ENCODE results near the gene LRRC7. TPM values are rescaled to one million over a fixed set of nuclear protein-coding genes. Genes with fewer than 3 reads are reported as not detected.
"Not testable (repeated sequence)": the region's sequence is repeated elsewhere in the genome, so short reads cannot be mapped to it uniquely, and the experiment has no call there.

The LRRC7 gene
- total RNA-seq, 2 experiments from 2014 or later = not detected

GRCh38 chr1:69947837-69948236, 380.1 kb downstream of the LRRC7 start:
- no peak for DNase-seq
- CTCF ChIA-PET = no interaction called here
- Mint-ChIP-seq H3K27ac (no peak overlapping the region), H3K4me1 (no peaks in the 10 kb centered on the region), H3K4me3 (no peak overlapping the region), H3K9me3 (ENCODE audit: low read depth) (peaks cover 5% of the 10 kb centered on the region), H3K27me3 (no peaks in the 10 kb centered on the region), H3K36me3 (ENCODE audit: low read depth) (no peaks in the 10 kb centered on the region)
- intact Hi-C loops (cut with DNase I, micrococcal nuclease) = no loop called here
- ATAC-seq = no peak
- POLR2A ChIA-PET = no interaction called here

DNA sequence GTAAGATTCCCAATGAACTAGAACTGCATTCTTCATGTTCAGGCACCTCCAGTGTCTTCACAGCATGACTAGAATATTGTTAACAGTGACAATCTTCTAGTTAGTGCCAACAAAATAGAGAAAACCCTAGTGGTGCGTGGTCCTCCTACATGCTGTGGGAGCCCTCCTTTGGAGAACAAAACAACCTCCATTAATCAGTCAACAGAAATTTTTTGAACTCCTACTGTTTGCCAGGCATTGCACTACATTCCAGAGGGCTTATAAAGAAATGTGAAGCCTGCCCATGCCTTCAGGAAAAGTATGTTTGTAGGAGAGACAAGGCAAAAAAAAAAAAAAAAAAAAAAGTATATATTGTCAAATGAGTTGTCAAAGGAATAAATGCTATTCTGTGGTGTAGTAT, 385.0 kb downstream of the LRRC7 start:
- Mint-ChIP-seq H3K27ac (no peak overlapping the region), H3K4me3 (no peak overlapping the region), H3K36me3 (ENCODE audit: low read depth) (no peaks in the 10 kb centered on the region), H3K9me3 (ENCODE audit: low read depth) (peaks cover 7% of the 10 kb centered on the region), H3K27me3 (no peaks in the 10 kb centered on the region), H3K4me1 (no peaks in the 10 kb centered on the region)
- DNase-seq (no peak), ATAC-seq (no peak)
- ChIA-PET CTCF (no interaction called here), POLR2A (no interaction called here)
- intact Hi-C loops (cut with DNase I, micrococcal nuclease) = no loop called here

GRCh38 chr1:69962452-69962851, 394.7 kb downstream of the LRRC7 start:
- H3K27ac Mint-ChIP-seq; POLR2A ChIA-PET; H3K27me3 Mint-ChIP-seq; DNase-seq; CTCF ChIA-PET; ATAC-seq; intact Hi-C loops (cut with DNase I, micrococcal nuclease); H3K4me1 Mint-ChIP-seq; H3K4me3 Mint-ChIP-seq; H3K36me3 Mint-ChIP-seq (ENCODE audit: low read depth); H3K9me3 Mint-ChIP-seq (ENCODE audit: low read depth): not testable (repeated sequence)

DNA sequence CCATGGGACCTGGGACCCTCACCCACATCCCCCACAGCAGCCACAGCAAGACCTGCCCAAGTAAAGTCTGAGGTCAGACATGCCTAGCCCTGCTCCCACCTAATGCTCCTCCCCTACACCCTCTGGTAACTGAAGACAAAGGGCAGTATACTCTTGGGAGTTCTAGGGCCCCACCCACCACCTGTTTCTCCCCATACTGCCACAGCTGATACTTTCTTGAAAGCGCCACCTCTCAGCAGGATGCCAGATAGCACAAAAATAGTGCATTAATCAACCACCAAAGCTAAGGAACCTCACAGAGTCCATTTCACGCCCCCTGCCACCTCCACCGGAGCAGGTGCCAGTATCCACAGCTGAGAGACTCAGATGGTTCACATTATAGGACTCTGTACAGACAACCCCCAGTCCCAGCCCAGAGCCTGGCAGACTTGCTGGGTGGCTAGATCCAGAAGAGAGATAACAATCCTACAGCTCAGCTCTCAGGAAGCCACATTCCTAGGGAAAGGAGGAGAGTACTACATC, 399.6 kb downstream of the LRRC7 start:
- ChIA-PET CTCF (no interaction called here), POLR2A (no interaction called here)
- DNase-seq (no peak), ATAC-seq (no peak)
- intact Hi-C loops (cut with DNase I, micrococcal nuclease) = no loop called here
- H3K9me3 Mint-ChIP-seq (ENCODE audit: low read depth) = peaks cover 11% of the 10 kb centered on the region
- no peaks in the 10 kb centered on the region for H3K27me3 Mint-ChIP-seq
- H3K27ac Mint-ChIP-seq = no peak overlapping the region
- no peaks in the 10 kb centered on the region for H3K4me1 Mint-ChIP-seq
- peaks cover 1% of the 10 kb centered on the region for H3K36me3 Mint-ChIP-seq (ENCODE audit: low read depth)
- no peak overlapping the region for H3K4me3 Mint-ChIP-seq

DNA sequence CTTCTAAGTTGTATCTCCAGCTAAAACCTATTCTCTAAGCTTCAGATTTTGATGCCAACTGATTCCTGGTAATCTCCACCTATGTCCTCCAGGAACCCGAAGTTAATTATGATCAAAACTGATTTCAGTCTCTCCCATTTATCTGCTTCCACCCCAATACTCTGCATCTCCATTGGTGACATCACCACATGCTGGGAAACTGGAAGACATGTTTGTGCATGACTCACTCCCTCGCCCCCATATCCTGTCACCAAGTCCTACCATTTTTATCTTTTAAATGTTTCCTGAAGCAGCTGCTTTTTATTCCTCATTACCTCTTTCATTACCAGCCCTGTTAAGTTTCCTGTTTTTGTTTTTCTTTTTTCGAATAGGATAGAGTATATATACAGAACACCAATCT, 409.2 kb downstream of the LRRC7 start:
- no peak for DNase-seq
- no peak for ATAC-seq
- intact Hi-C loops (cut with DNase I, micrococcal nuclease) = no loop called here
- H3K9me3 Mint-ChIP-seq (ENCODE audit: low read depth) = no peaks in the 10 kb centered on the region
- H3K4me3 Mint-ChIP-seq = no peak overlapping the region
- H3K27me3 Mint-ChIP-seq = no peaks in the 10 kb centered on the region
- ChIA-PET CTCF (no interaction called here), POLR2A (no interaction called here)
- H3K27ac Mint-ChIP-seq = no peak overlapping the region
- H3K36me3 Mint-ChIP-seq (ENCODE audit: low read depth) = no peaks in the 10 kb centered on the region
- H3K4me1 Mint-ChIP-seq = no peaks in the 10 kb centered on the region

- POLR2A ChIA-PET = no interaction called here
- H3K36me3 Mint-ChIP-seq (ENCODE audit: low read depth) = no peaks in the 10 kb centered on the region
- H3K27me3 Mint-ChIP-seq = no peaks in the 10 kb centered on the region
- ATAC-seq = no peak
- peaks cover 2% of the 10 kb centered on the region for H3K9me3 Mint-ChIP-seq (ENCODE audit: low read depth)
- intact Hi-C loops (cut with DNase I, micrococcal nuclease) = no loop called here
- no peak for DNase-seq
- H3K4me1 Mint-ChIP-seq = no peaks in the 10 kb centered on the region
- CTCF ChIA-PET = no interaction called here
- H3K4me3 Mint-ChIP-seq = no peak overlapping the region
- no peak overlapping the region for H3K27ac Mint-ChIP-seq
These were observed 415.3 kb downstream of the LRRC7 start for GRCh38 chr1:69982992-69983391.

GRCh38 chr1:69985376-69985775, 417.7 kb downstream of the LRRC7 start:
- H3K4me1 Mint-ChIP-seq = no peaks in the 10 kb centered on the region
- H3K9me3 Mint-ChIP-seq (ENCODE audit: low read depth) = peaks cover 2% of the 10 kb centered on the region
- ChIA-PET CTCF (interaction anchor here (0.7 to 1.1 kb wide), 2 partner anchors 17 to 1818 kb away, joined by 3 to 4 read pairs; no protein-coding TSS in a partner anchor), POLR2A (no interaction called here)
- no peak for ATAC-seq
- no peaks in the 10 kb centered on the region for H3K36me3 Mint-ChIP-seq (ENCODE audit: low read depth)
- no peaks in the 10 kb centered on the region for H3K27me3 Mint-ChIP-seq
- H3K4me3 Mint-ChIP-seq = no peak overlapping the region
- intact Hi-C loops (cut with DNase I, micrococcal nuclease) = no loop called here
- DNase-seq = no peak
- H3K27ac Mint-ChIP-seq = no peak overlapping the region

DNA sequence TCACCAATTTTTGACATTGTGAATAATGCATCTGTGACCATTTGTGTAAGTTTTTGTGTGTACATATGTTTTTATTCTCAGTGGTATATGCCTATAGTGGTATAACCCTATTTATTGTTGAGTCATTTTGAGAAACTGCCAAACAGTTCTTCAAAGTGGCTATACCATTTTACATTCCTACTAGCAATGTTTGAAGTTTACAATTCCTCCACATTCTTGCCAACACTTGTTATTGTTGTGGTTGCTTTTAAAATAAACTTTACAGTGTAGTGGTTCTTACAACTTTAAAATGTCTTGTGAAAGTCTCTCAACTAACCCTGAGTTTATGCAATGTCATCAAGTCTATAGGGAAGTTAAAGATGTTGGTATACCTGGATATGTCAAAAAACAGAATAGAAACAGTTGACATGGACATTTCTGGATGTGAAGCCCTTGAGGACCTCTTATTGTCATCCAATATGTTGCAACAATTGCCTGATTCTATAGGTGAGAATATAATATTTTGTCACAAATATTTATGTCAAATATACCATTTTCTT, 418.2 kb downstream of the LRRC7 start:
- H3K27ac Mint-ChIP-seq = no peak overlapping the region
- H3K4me1 Mint-ChIP-seq = no peaks in the 10 kb centered on the region
- ChIA-PET POLR2A (no interaction called here), CTCF (no interaction called here)
- peaks cover 2% of the 10 kb centered on the region for H3K9me3 Mint-ChIP-seq (ENCODE audit: low read depth)
- intact Hi-C loops (cut with DNase I, micrococcal nuclease) = no loop called here
- ATAC-seq (no peak), DNase-seq (no peak)
- H3K27me3 Mint-ChIP-seq = no peaks in the 10 kb centered on the region
- no peak overlapping the region for H3K4me3 Mint-ChIP-seq
- no peaks in the 10 kb centered on the region for H3K36me3 Mint-ChIP-seq (ENCODE audit: low read depth)

DNA sequence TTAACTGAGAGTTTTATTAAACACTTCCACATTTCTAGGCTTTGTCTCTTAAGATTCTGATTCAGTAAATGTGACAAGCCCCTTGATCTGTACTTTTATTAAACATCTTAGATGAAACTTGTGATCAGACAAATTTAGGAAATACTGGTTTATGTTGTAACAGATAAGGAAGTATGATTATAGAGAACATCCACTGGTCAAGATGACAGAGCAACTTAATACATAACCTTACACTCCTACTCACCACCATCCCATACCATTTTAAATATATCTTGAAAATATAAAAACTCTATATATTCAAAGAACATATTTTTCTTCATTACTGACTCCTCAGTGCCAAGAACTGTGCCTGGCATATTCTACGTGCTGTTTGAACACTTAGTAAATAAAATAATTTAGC, 420.2 kb downstream of the LRRC7 start:
- Mint-ChIP-seq H3K4me1 (no peaks in the 10 kb centered on the region), H3K27ac (no peak overlapping the region), H3K27me3 (no peaks in the 10 kb centered on the region), H3K36me3 (ENCODE audit: low read depth) (no peaks in the 10 kb centered on the region), H3K4me3 (no peak overlapping the region), H3K9me3 (ENCODE audit: low read depth) (peaks cover 2% of the 10 kb centered on the region)
- POLR2A ChIA-PET = no interaction called here
- ATAC-seq (no peak), DNase-seq (no peak)
- CTCF ChIA-PET = no interaction called here
- intact Hi-C loops (cut with DNase I, micrococcal nuclease) = no loop called here

GRCh38 chr1:69991644-69992043, 423.9 kb downstream of the LRRC7 start:
- DNase-seq (no peak), ATAC-seq (no peak)
- Mint-ChIP-seq H3K27me3 (no peaks in the 10 kb centered on the region), H3K4me3 (no peak overlapping the region), H3K27ac (no peak overlapping the region), H3K36me3 (ENCODE audit: low read depth) (no peaks in the 10 kb centered on the region), H3K4me1 (no peaks in the 10 kb centered on the region), H3K9me3 (ENCODE audit: low read depth) (peaks cover 2% of the 10 kb centered on the region)
- ChIA-PET POLR2A (no interaction called here), CTCF (interaction anchor here (1.1 kb wide), 1 partner anchor 168 kb away, joined by 3 read pairs; no protein-coding TSS in a partner anchor)
- intact Hi-C loops (cut with DNase I, micrococcal nuclease) = no loop called here

GRCh38 chr1:69992594-69992993, 424.9 kb downstream of the LRRC7 start:
- intact Hi-C loops (cut with DNase I, micrococcal nuclease) = no loop called here
- peaks cover 2% of the 10 kb centered on the region for H3K9me3 Mint-ChIP-seq (ENCODE audit: low read depth)
- H3K4me1 Mint-ChIP-seq = no peaks in the 10 kb centered on the region
- ChIA-PET POLR2A (no interaction called here), CTCF (no interaction called here)
- no peaks in the 10 kb centered on the region for H3K36me3 Mint-ChIP-seq (ENCODE audit: low read depth)
- DNase-seq = no peak
- no peak overlapping the region for H3K27ac Mint-ChIP-seq
- H3K27me3 Mint-ChIP-seq = no peaks in the 10 kb centered on the region
- ATAC-seq = no peak
- no peak overlapping the region for H3K4me3 Mint-ChIP-seq

GRCh38 chr1:69993810-69994209, 426.1 kb downstream of the LRRC7 start:
- POLR2A ChIA-PET = no interaction called here
- Mint-ChIP-seq H3K4me1 (no peaks in the 10 kb centered on the region), H3K27ac (no peak overlapping the region), H3K27me3 (no peaks in the 10 kb centered on the region), H3K36me3 (ENCODE audit: low read depth) (no peaks in the 10 kb centered on the region), H3K4me3 (no peak overlapping the region), H3K9me3 (ENCODE audit: low read depth) (peaks cover 2% of the 10 kb centered on the region)
- DNase-seq (no peak), ATAC-seq (no peak)
- intact Hi-C loops (cut with DNase I, micrococcal nuclease) = no loop called here
- CTCF ChIA-PET = no interaction called here

DNA sequence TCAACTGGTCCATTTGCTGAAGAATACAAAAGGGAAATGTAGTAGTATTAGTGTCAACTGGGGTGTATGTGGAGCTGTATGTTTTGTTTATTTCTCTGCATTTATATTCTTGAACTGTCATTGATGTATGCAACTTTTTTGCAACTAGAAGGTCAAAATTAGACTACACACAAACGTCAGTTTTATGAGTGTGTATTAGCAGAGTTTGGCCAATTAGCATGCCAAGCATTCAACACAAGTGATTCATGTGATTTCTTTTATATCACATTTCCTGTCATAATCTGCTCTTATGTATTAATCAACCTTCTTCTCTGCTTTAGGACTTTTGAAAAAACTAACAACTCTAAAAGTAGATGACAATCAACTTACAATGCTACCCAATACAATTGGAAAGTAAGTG, 426.5 kb downstream of the LRRC7 start:
- DNase-seq (no peak), ATAC-seq (no peak)
- intact Hi-C loops (cut with DNase I, micrococcal nuclease) = no loop called here
- ChIA-PET POLR2A (no interaction called here), CTCF (interaction anchor here (0.6 kb wide), 1 partner anchor 379 kb away, joined by 3 read pairs; no protein-coding TSS in a partner anchor)
- no peaks in the 10 kb centered on the region for H3K4me1 Mint-ChIP-seq
- no peaks in the 10 kb centered on the region for H3K36me3 Mint-ChIP-seq (ENCODE audit: low read depth)
- no peak overlapping the region for H3K4me3 Mint-ChIP-seq
- H3K9me3 Mint-ChIP-seq (ENCODE audit: low read depth) = peaks cover 2% of the 10 kb centered on the region
- no peak overlapping the region for H3K27ac Mint-ChIP-seq
- H3K27me3 Mint-ChIP-seq = no peaks in the 10 kb centered on the region

Data from activated CD4-positive, alpha-beta T cell treated with anti-CD3 and anti-CD28 coated beads for 36 hours (primary cell).